Measurements from ENCODE around the gene H3-3A. TPM values are rescaled to one million over a fixed set of nuclear protein-coding genes. Genes with fewer than 3 reads are reported as not detected.

Gene H3-3A
- total and polyA plus RNA-seq, 2 donors (not counting 1 experiment from before 2014, with no cell fraction given) = 86.2 to 312 TPM

- peak overlapping the region; percentile 43 for H3K27ac ChIP-seq (ENCODE audit: insufficient read depth, low read length)
- no peaks in the 10 kb centered on the region for H4K20me1 ChIP-seq (ENCODE audit: control insufficient read depth, extremely low read depth, insufficient read depth, low read length)
- H3K4me1 ChIP-seq (ENCODE audit: control insufficient read depth, extremely low read depth, insufficient read depth, low read length) = peaks cover 4% of the 10 kb centered on the region
- peak overlapping the region; percentile 48 to 71 (median 60) for H3K4me3 ChIP-seq (replicated peaks in 1 of 4; ENCODE audit: control extremely low read depth in 1 of 4, insufficient read depth in 1 of 4, low read depth in 3 of 4, low read length in 4 of 4)
- peak overlapping the region; percentile 91 for H2AFZ ChIP-seq (ENCODE audit: low read length)
- peak overlapping the region; percentile 6 for H3K9ac ChIP-seq (ENCODE audit: insufficient read depth, low read length)
- H3K9me3 ChIP-seq (ENCODE audit: control insufficient read depth, insufficient read depth, low read depth, low read length) = no peaks in the 10 kb centered on the region
- no peaks in the 10 kb centered on the region for H3K36me3 ChIP-seq (ENCODE audit: control insufficient read depth, insufficient read depth, low read length)
- peak overlapping the region; percentile 90 for H3K4me2 ChIP-seq (ENCODE audit: extremely low read depth, insufficient read depth, low read length)
- no peaks in the 10 kb centered on the region for H3K27me3 ChIP-seq (ENCODE audit: control insufficient read depth, insufficient read depth, low read length)
- H3K79me2 ChIP-seq (ENCODE audit: control insufficient read depth, insufficient read depth, low read length) = no peaks in the 10 kb centered on the region
- DNase-seq (ENCODE audit: low read depth in 2 of 2) = peak; percentile 64 to 72
- TF ChIP-seq CTCF (conservative IDR thresholded peaks at IDR 0.05 in 1 of 2, IDR thresholded peaks at IDR 0.05 in 1 of 2; ENCODE audit: low read depth in 1 of 2, low read length in 2 of 2) = peak in 1 of 2 donors; percentile 3
- TF ChIP-seq EZH2 (IDR thresholded peaks at IDR 0.05; ENCODE audit: low read length, missing control alignments) = no peak
Measured at GRCh38 chr1:226083302-226084101, 21.0 kb downstream of the H3-3A start.

GRCh38 chr1:226085675-226086285 lies 23.3 kb downstream of the H3-3A start:
- H3K4me2 ChIP-seq (ENCODE audit: extremely low read depth, insufficient read depth, low read length) = no peak overlapping the region
- no peaks in the 10 kb centered on the region for H3K79me2 ChIP-seq (ENCODE audit: control insufficient read depth, insufficient read depth, low read length)
- no peaks in the 10 kb centered on the region for H4K20me1 ChIP-seq (ENCODE audit: control insufficient read depth, extremely low read depth, insufficient read depth, low read length)
- DNase-seq (ENCODE audit: low read depth in 2 of 2) = no peak
- peaks cover 4% of the 10 kb centered on the region for H3K4me1 ChIP-seq (ENCODE audit: control insufficient read depth, extremely low read depth, insufficient read depth, low read length)
- no peaks in the 10 kb centered on the region for H3K9me3 ChIP-seq (ENCODE audit: control insufficient read depth, insufficient read depth, low read depth, low read length)
- no peak overlapping the region for H3K9ac ChIP-seq (ENCODE audit: insufficient read depth, low read length)
- H3K27ac ChIP-seq (ENCODE audit: insufficient read depth, low read length) = no peak overlapping the region
- H3K36me3 ChIP-seq (ENCODE audit: control insufficient read depth, insufficient read depth, low read length) = no peaks in the 10 kb centered on the region
- no peak overlapping the region for H3K4me3 ChIP-seq (replicated peaks in 1 of 4; ENCODE audit: control extremely low read depth in 1 of 4, insufficient read depth in 1 of 4, low read depth in 3 of 4, low read length in 4 of 4)
- TF ChIP-seq CTCF (conservative IDR thresholded peaks at IDR 0.05 in 1 of 2, IDR thresholded peaks at IDR 0.05 in 1 of 2; ENCODE audit: low read depth in 1 of 2, low read length in 2 of 2) (no peak), EZH2 (IDR thresholded peaks at IDR 0.05; ENCODE audit: low read length, missing control alignments) (no peak)
- no peaks in the 10 kb centered on the region for H3K27me3 ChIP-seq (ENCODE audit: control insufficient read depth, insufficient read depth, low read length)
- H2AFZ ChIP-seq (ENCODE audit: low read length) = no peak overlapping the region

GRCh38 chr1:226086776-226087175 lies 24.3 kb downstream of the H3-3A start:
- no peaks in the 10 kb centered on the region for H3K27me3 ChIP-seq (ENCODE audit: control insufficient read depth, insufficient read depth, low read length)
- no peaks in the 10 kb centered on the region for H3K79me2 ChIP-seq (ENCODE audit: control insufficient read depth, insufficient read depth, low read length)
- no peak for TF ChIP-seq CTCF (conservative IDR thresholded peaks at IDR 0.05 in 1 of 2, IDR thresholded peaks at IDR 0.05 in 1 of 2; ENCODE audit: low read depth in 1 of 2, low read length in 2 of 2)
- TF ChIP-seq EZH2 (IDR thresholded peaks at IDR 0.05; ENCODE audit: low read length, missing control alignments) = no peak
- no peaks in the 10 kb centered on the region for H3K9me3 ChIP-seq (ENCODE audit: control insufficient read depth, insufficient read depth, low read depth, low read length)
- H3K4me2 ChIP-seq (ENCODE audit: extremely low read depth, insufficient read depth, low read length) = no peak overlapping the region
- no peak overlapping the region for H3K4me3 ChIP-seq (replicated peaks in 1 of 4; ENCODE audit: control extremely low read depth in 1 of 4, insufficient read depth in 1 of 4, low read depth in 3 of 4, low read length in 4 of 4)
- no peaks in the 10 kb centered on the region for H3K36me3 ChIP-seq (ENCODE audit: control insufficient read depth, insufficient read depth, low read length)
- peaks cover 4% of the 10 kb centered on the region for H3K4me1 ChIP-seq (ENCODE audit: control insufficient read depth, extremely low read depth, insufficient read depth, low read length)
- no peak overlapping the region for H3K9ac ChIP-seq (ENCODE audit: insufficient read depth, low read length)
- H3K27ac ChIP-seq (ENCODE audit: insufficient read depth, low read length) = no peak overlapping the region
- DNase-seq (ENCODE audit: low read depth in 2 of 2) = no peak
- H4K20me1 ChIP-seq (ENCODE audit: control insufficient read depth, extremely low read depth, insufficient read depth, low read length) = no peaks in the 10 kb centered on the region
- no peak overlapping the region for H2AFZ ChIP-seq (ENCODE audit: low read length)
